Activated naive CD4-positive, alpha-beta T cell (primary cell): Measurements from ENCODE around the gene STPG4.

Experiments
- DNase-seq, 4 experiments: peaks; one replicate each; lab custom pipeline; 2025; lab: John Stamatoyannopoulos, UW

Gene STPG4

GRCh38 chr2:47070920-47071824, 83.9 kb downstream of the STPG4 start:
- DNase-seq = peak in 2 of 4 experiments; percentile 4 to 13

- no peak for DNase-seq
Measured at GRCh38 chr2:47070155-47070919, 84.8 kb downstream of the STPG4 start.

GRCh38 chr2:47069628-47070154, 85.4 kb downstream of the STPG4 start:
- DNase-seq = no peak

- DNase-seq = no peak
Measured at GRCh38 chr2:47068981-47069627, 86.0 kb downstream of the STPG4 start.

GRCh38 chr2:47067788-47068407, 87.2 kb downstream of the STPG4 start:
- DNase-seq = no peak

- DNase-seq = no peak
Measured at GRCh38 chr2:47065771-47066380, 89.2 kb downstream of the STPG4 start.

GRCh38 chr2:47065343-47065742, 89.8 kb downstream of the STPG4 start:
- DNase-seq = no peak

GRCh38 chr2:47064106-47064505, 91.0 kb downstream of the STPG4 start:
- DNase-seq = no peak

GRCh38 chr2:47063538-47063930, 91.6 kb downstream of the STPG4 start:
- no peak for DNase-seq

DNA sequence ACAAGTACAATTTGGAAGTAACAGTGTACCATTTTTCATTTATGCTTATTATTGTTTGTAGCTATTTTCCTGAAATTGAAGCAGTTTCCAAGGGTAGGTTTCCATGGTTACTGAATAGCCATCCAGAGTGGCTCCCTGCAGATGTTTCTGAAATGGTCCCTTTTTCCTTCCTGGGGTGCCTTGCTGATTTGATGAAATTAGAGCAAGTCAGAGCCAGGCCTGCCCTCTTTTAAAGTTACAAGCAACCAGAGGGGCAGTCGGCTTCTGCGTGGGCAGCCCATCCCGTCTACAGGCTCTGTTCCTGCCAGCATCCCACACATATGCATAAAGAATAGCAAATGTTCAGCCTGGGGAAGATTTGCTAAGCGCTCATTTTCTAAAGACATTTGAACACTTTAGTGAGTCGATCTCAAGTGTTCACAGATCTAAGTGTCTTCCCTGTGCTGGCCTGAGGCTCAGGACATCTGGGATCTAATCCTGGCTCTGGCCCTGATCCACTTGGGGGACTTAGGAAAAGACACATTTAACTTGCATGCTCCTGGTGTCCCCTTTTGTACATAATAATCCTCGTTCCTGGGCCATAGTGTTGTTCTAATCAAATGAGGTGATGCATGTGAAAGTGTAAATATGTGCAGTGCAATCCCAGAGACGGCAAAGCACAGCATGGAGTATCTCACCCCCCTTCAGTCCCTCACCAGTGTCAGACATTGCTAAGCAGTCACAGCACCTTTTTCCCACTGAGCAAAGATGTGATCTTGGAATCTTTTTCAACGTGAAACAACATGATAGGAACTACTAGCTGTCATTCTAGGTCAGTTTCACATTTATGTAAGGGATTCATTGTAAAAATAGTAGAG, 92.2 kb downstream of the STPG4 start:
- no peak for DNase-seq

DNA sequence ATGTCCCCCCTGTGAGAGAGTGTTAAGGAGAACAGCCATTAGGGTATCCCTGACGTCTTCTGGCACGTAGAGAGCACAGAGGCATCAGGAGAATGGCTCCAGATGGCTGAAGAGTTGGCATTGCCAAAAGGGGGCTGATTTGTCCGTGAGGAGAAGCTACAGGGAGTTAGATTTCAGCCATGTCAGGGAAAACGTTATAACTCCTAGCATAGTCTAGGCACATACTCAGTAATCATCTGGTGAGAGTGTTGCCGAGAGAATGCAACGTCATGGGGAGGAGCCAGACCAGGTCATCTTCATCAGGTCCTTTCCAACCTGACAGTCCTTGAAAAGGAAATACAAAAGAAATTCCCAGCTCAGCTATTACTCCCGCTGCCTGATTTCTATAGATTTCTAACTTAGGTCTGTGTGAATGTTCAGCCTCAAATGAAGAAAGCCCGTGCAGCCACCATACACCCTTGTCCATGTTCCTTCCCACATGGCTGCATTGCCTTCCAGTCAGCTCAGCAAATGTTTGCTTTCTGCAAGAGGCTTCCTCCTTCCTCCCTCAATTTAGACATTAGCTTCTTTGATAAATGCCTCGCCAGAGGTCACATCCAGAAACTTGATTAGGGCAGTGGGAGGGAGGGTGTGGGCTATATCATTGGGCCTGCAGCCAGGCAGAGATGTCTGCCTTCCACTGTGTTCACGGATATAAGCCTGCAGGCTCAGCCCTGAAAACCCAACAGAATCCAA, 93.0 kb downstream of the STPG4 start:
- no peak for DNase-seq

DNA sequence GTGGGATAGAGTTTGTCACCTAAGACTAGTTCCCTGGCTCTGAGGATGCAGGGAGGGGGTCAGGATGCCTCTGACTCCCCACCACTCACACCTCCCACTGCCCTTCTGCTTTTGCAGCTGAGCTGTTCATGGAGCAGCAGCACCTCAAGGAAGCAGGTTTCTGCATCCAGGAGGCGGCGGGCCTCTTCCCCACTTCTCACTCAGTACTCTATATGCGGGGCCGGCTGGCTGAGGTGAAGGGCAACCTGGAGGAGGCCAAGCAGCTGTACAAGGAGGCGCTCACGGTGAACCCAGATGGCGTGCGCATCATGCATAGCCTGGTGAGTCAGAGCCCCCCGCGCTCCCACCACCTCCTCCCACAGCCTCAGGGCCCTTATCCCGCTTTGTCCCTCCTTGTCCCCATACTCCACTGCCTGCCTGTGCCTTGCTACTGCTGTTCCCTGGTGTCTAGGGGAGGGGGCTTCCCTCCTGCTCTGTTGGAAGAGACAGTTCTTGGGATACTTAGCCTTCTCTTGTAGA, 94.4 kb downstream of the STPG4 start:
- no peak for DNase-seq

GRCh38 chr2:47058003-47058931, 96.8 kb downstream of the STPG4 start:
- no peak for DNase-seq

DNA sequence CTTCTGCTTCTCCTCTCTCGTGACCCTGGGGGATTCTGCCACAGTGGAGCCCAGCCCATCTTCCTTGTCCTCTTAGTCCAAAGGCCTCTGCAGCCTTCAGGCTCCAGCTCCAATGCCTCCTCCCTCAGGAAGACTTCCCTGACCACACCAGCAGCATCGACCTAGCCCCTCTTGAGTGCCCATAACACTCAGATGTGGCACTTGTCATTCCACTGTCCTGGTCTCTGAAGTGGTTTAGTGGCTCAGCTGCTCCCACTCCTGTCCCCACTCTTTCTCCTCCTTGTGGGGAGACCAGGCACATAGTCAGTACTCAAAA, 97.5 kb downstream of the STPG4 start:
- DNase-seq = no peak

DNA sequence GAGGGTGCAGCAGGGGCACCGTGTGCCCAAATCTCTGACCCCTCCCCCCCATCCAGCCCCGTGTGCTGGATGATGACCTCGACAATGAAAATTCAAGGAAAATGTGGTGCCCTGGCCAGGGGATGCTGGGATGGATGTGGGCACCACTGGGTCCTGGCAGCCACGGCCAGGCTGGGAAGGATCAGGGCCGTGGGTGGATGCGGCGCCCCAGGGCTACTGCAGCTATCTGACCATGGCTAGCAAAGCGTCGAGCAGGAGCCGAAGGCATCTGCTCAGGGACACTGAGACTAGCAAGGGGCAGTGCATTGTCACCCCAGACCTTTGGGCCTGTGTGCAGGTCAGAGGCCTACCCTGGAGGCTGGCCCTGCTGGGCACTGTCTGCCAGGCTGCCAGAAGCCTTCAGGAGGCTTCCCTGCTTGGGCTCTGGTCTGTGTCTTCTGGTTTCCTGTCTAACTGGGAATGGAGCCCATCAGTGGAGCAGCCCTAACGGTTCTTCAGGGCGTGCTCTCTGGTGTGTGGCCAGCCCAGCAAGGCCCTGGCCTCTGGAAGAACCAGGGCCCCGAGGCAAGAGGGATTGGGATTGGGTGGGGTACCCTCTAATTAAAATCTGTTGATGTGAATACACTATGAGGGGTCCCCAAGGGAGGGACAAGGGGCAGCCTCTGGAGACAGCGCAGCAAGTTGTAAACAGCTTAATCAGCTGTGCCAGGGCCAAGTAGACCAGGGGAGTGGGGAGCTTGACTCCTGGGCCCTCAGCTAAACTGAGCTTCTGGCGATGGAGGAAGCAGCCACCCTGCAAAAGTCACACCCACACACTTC, 98.0 kb downstream of the STPG4 start:
- DNase-seq = no peak

DNA sequence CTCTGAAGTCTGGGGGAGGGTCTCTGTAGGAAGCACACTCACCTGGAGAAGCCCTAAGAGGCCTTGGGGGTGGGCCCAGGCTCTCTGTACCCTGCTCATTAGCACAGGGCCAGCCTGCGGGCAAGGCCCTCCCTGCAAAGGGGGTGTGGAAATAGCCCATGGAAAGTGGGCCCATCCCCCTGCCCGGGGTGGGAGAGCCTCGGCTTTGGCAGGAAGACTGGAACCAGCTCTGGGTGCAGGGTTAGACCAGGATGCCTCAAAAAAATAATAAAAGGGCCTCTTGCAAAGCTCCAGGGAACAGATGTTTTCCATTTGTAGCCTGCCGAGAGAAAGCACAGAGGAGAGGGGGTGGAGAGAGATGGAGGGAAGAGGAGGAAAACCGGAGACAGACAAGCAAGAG, 98.7 kb downstream of the STPG4 start:
- DNase-seq = no peak

DNA sequence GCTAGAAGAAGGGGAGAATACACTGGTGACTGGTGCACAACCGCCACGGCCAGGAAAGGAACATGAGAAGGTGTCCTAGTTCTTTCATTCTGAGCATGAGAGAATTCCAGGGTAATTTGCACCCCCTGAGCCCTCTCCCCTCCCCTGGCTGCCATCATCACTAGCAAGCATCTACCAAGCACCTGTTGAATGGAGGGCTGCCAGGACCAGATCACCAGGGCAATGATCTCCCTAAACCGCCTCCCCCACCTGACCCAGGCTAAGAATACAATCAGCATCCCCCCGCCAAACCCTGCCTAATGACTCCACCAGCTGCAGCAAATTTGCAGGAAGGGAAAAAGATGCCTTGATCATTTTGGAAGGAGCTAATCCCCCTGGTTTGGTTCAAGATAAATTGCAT, 100.2 kb downstream of the STPG4 start:
- no peak for DNase-seq

DNA sequence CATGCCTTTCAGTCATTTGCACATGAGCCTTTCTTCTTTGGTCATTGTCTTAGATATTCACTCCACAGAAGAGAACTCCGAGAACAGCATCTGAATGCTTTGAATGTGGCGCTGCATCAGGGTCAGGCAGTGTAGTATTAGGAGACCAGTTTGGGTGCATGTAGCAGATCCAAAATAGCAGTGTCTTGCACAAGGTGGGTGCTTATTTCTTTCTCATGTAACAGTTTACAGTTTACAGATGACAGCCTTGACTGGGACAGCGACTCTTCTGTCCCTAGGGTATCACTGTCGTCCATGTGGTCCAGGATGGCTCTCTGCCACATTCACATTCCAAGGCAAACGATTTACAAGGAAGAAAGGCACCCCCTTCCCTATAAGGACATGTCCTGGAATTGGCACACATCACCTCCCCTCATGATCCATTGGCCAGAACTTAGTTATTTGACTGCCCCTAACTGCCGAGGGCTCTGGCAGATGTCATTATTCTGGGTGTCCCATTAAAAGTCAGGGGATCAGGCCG, 101.0 kb downstream of the STPG4 start:
- no peak for DNase-seq
